H54 (cell line): ENCODE data around the gene COG2.
A peak's percentile ranks its signal among the peaks of the same experiment; 100 is the strongest.
"Not testable (repeated sequence)": the region's sequence is repeated elsewhere in the genome, so short reads cannot be mapped to it uniquely, and the experiment has no call there.

Experiments used
- DNase-seq: peaks from one replicate; pipeline ENCODE4 v3.0.0; 2011; ENCODE audit warnings: low spot score, mixed read lengths; ENCODE audit not compliant: insufficient read length
- FAIRE-seq: peaks from 3 replicates; lab custom pipeline; 2011; peaks lifted over from hg19 to GRCh38; lab: Jason Lieb, UNC
- POLR2A ChIP-seq: IDR thresholded peaks from 2 replicates; pipeline ENCODE4 v1.6.1; 2011; ENCODE audit warnings: low read depth, mild to moderate bottlenecking, low read length

The COG2 gene

GRCh38 chr1:230642263-230642959 lies at the start of gene COG2:
Gene COG2 (plus strand): TSS chr1:230642481. CDS start chr1:230642607, 126 bp downstream.
- DNase-seq: peak; percentile 92
- FAIRE-seq: no peak
- TF ChIP-seq POLR2A: peak; percentile 91

- no peak for FAIRE-seq
- no peak for TF ChIP-seq POLR2A
- no peak for DNase-seq
Measured at GRCh38 chr1:230592848-230593414, 49.4 kb upstream of the COG2 start.

- no peak for DNase-seq
- TF ChIP-seq POLR2A: no peak
- no peak for FAIRE-seq
Measured at GRCh38 chr1:230594214-230594773, 48.0 kb upstream of the COG2 start.

- TF ChIP-seq POLR2A: no peak
- no peak for DNase-seq
- no peak for FAIRE-seq
Measured at GRCh38 chr1:230595181-230595580, 47.1 kb upstream of the COG2 start.

GRCh38 chr1:230596306-230596705 lies 46.0 kb upstream of the COG2 start:
- FAIRE-seq (no peak), DNase-seq (no peak)

GRCh38 chr1:230598745-230599144 lies 43.5 kb upstream of the COG2 start:
- FAIRE-seq: no peak
- DNase-seq: no peak
- no peak for TF ChIP-seq POLR2A

More at GRCh38 chr1:230596306-230596705, 46.0 kb upstream of the COG2 start:
- no peak for TF ChIP-seq POLR2A

- DNase-seq (no peak), FAIRE-seq (no peak)
- TF ChIP-seq POLR2A: no peak
Measured at GRCh38 chr1:230599926-230600656, 42.2 kb upstream of the COG2 start.

- FAIRE-seq, DNase-seq: not testable (repeated sequence)
Measured at GRCh38 chr1:230600657-230601400, 41.5 kb upstream of the COG2 start.

- DNase-seq (no peak), FAIRE-seq (no peak)
- TF ChIP-seq POLR2A: no peak
Measured at GRCh38 chr1:230609208-230609607, 33.1 kb upstream of the COG2 start.

- no peak for FAIRE-seq
- TF ChIP-seq POLR2A: no peak
- DNase-seq: no peak
Measured at GRCh38 chr1:230610589-230610988, 31.7 kb upstream of the COG2 start.

GRCh38 chr1:230611128-230611877 lies 31.0 kb upstream of the COG2 start:
- TF ChIP-seq POLR2A: no peak
- FAIRE-seq (no peak), DNase-seq (no peak)

- no peak for FAIRE-seq
- TF ChIP-seq POLR2A: no peak
- DNase-seq: no peak
Measured at GRCh38 chr1:230611878-230612235, 30.4 kb upstream of the COG2 start.

- no peak for FAIRE-seq
- no peak for TF ChIP-seq POLR2A
- DNase-seq: no peak
Measured at GRCh38 chr1:230612651-230613050, 29.6 kb upstream of the COG2 start.
